Panc1 (cell line): ENCODE measurements around the gene CDK14. TPM values are rescaled to one million over a fixed set of nuclear protein-coding genes. Genes with fewer than 3 reads are reported as not detected.

Experiments
- ATAC-seq: fragments of 200-7000 bp; cut with Tn5 transposase; 2 replicates; pipeline ENCODE4 v1.9.1; 2020; ENCODE audit warnings: mild to moderate bottlenecking, moderate library complexity
- BruUV-seq: library from RNA; stranded (reverse); fragments of 400-500 nt; replicated peaks from 2 replicates; lab custom pipeline; 2021; lab: Mats Ljungman, UMichigan
- CTCF ChIA-PET: fragments of 300-600 bp; sonication (Branson Sonifier 250); formaldehyde crosslinking; loops from one replicate; lab custom pipeline; 2022; ENCODE audit warnings: antibody characterized with exemption; lab: Charles Lee
- POLR2A ChIA-PET: fragments of 300-600 bp; sonication (Branson Sonifier 250); formaldehyde crosslinking; loops from one replicate; lab custom pipeline; 2022; ENCODE audit warnings: antibody characterized with exemption; lab: Charles Lee
- DNase-seq: peaks from one replicate; pipeline ENCODE4 v3.0.0-alpha.2; 2010; ENCODE audit warnings: low read depth, low spot score
- H3K27ac ChIP-seq: 2 replicates; pipeline ENCODE4 v1.5.1; 2011; ENCODE audit warnings: mild to moderate bottlenecking, low read length, inconsistent platforms
- H3K27me3 ChIP-seq: fragments of 200-500 bp; sonication (Bioruptor generic); 2 replicates; pipeline ENCODE4 v1.6.0; 2014; ENCODE audit warnings: low read length, inconsistent platforms; ENCODE audit not compliant: control insufficient read depth, insufficient read depth
- H3K36me3 ChIP-seq: fragments of 200-500 bp; sonication (Bioruptor generic); 2 replicates; pipeline ENCODE4 v1.5.1; 2014; ENCODE audit warnings: inconsistent platforms, mild to moderate bottlenecking, low read length, moderate library complexity; ENCODE audit not compliant: control insufficient read depth, insufficient read depth
- H3K4me1 ChIP-seq: 2 replicates; pipeline ENCODE4 v1.5.1; 2011; ENCODE audit warnings: inconsistent platforms, mild to moderate bottlenecking, low read length, moderate library complexity; ENCODE audit not compliant: control insufficient read depth, insufficient read depth
- H3K4me3 ChIP-seq, 2 experiments: 2 replicates each; pipeline ENCODE4 v1.5.1; 2011 to 2012; ENCODE audit warnings: low read depth in 2 of 2, low read length in 2 of 2, mild to moderate bottlenecking in 2 of 2, inconsistent platforms in 1 of 2, moderate library complexity in 1 of 2
- H3K9me3 ChIP-seq: fragments of 200-500 bp; sonication (Bioruptor generic); 2 replicates; pipeline ENCODE4 v1.5.1; 2014; ENCODE audit warnings: low read depth, mild to moderate bottlenecking, inconsistent platforms, low read length, moderate library complexity; ENCODE audit not compliant: control insufficient read depth, insufficient read depth
- CTCF ChIP-seq: fragments of 450-650 bp; IDR thresholded peaks from 2 replicates; pipeline ENCODE4 v1.5.1; 2017; ENCODE audit warnings: mild to moderate bottlenecking
- POLR2AphosphoS5 ChIP-seq: IDR thresholded peaks from 2 replicates; pipeline ENCODE4 v1.6.1; 2012; ENCODE audit warnings: mild to moderate bottlenecking, low read depth, low read length, moderate library complexity
- REST ChIP-seq, 2 experiments: IDR thresholded peaks; 2 replicates each; pipeline ENCODE4 v1.6.1; 2011 to 2012; ENCODE audit warnings: low read depth in 2 of 2, control low read depth in 1 of 2, low read length in 1 of 2, mild to moderate bottlenecking in 1 of 2, moderate library complexity in 1 of 2; ENCODE audit not compliant: insufficient read depth in 1 of 2
- SIN3A ChIP-seq: IDR thresholded peaks from 2 replicates; pipeline ENCODE4 v1.6.1; 2012; ENCODE audit warnings: low read depth, mild to moderate bottlenecking, low read length, moderate library complexity, borderline replicate concordance; ENCODE audit not compliant: insufficient read depth
- TCF7L2 ChIP-seq: IDR thresholded peaks from 2 replicates; pipeline ENCODE4 v1.6.1; 2011; ENCODE audit warnings: mild to moderate bottlenecking, low read depth, low read length, inconsistent platforms
- in situ Hi-C: cut with HindIII; loops from 2 replicates; pipeline ENCODE4 v1.10.0; 2016; ENCODE audit warnings: low sequenced_read_pairs, low pct_unique_long_range_greater_than_20kb
- intact Hi-C: fragments of 100-400 bp; cut with micrococcal nuclease; formaldehyde crosslinking; loops from one replicate; pipeline ENCODE4 v1.10.0; 2022; ENCODE audit not compliant: unreplicated experiment
- total RNA-seq: library from RNA; stranded (reverse); gene quantifications from one replicate; pipeline ENCODE4 v1.2.1, GENCODE V29; 2021; ENCODE audit not compliant: unreplicated experiment

Gene CDK14
- total RNA-seq, 1 experiment from 2014 or later, result 3.0 TPM

- no peaks in the 10 kb centered on the region for H3K9me3 ChIP-seq
Observed at GRCh38 chr7:91090684-91091083, 494.6 kb downstream of the CDK14 start.

GRCh38 chr7:91091631-91092030 lies 495.5 kb downstream of the CDK14 start:
- POLR2A ChIA-PET, result no interaction called here
- intact Hi-C loops, result no loop called here
- CTCF ChIA-PET, result interaction anchor here (0.6 kb wide), 1 partner anchor 185 kb away, joined by 3 read pairs; no protein-coding TSS in a partner anchor

More at GRCh38 chr7:91090684-91091083, 494.6 kb downstream of the CDK14 start:
- ATAC-seq, result no peak
- TF ChIP-seq TCF7L2, result no peak
- no peak for TF ChIP-seq SIN3A
- no peak for TF ChIP-seq REST (IDR thresholded peaks at IDR 0.05; ENCODE audit: insufficient read depth in 1 of 2, low read depth in 2 of 2, low read length in 1 of 2)
- TF ChIP-seq POLR2AphosphoS5, result no peak
- no peak for TF ChIP-seq CTCF
- BruUV-seq, result no TSS peak
- H3K4me1 ChIP-seq, result no peaks in the 10 kb centered on the region
- ChIA-PET CTCF (no interaction called here), POLR2A (interaction anchor here (0.6 kb wide), 1 partner anchor 731 kb away, joined by 3 read pairs; no protein-coding TSS in a partner anchor)
- no peak for DNase-seq
- no peaks in the 10 kb centered on the region for H3K36me3 ChIP-seq
- in situ Hi-C loops, result no loop called here
- H3K4me3 ChIP-seq, result no peak overlapping the region
- no peak overlapping the region for H3K27ac ChIP-seq
- H3K27me3 ChIP-seq, result no peaks in the 10 kb centered on the region; the same call in 1 of the 2 replicates
- intact Hi-C loops, result no loop called here

More at GRCh38 chr7:91091631-91092030, 495.5 kb downstream of the CDK14 start:
- no peak overlapping the region for H3K4me3 ChIP-seq
- TF ChIP-seq CTCF (no peak), TCF7L2 (no peak), SIN3A (no peak), REST (IDR thresholded peaks at IDR 0.05; ENCODE audit: insufficient read depth in 1 of 2, low read depth in 2 of 2, low read length in 1 of 2) (no peak), POLR2AphosphoS5 (no peak)
- H3K27ac ChIP-seq, result no peak overlapping the region
- H3K4me1 ChIP-seq, result no peaks in the 10 kb centered on the region
- in situ Hi-C loops, result no loop called here
- DNase-seq, result no peak
- H3K27me3 ChIP-seq, result no peaks in the 10 kb centered on the region; the same call in 1 of the 2 replicates
- H3K9me3 ChIP-seq, result no peaks in the 10 kb centered on the region
- H3K36me3 ChIP-seq, result no peaks in the 10 kb centered on the region
- ATAC-seq, result no peak
- BruUV-seq, result no TSS peak
